SK-N-SH (cell line): ENCODE measurements around the gene NHLRC3. TPM values are rescaled to one million over a fixed set of nuclear protein-coding genes. Genes with fewer than 3 reads are reported as not detected.

ENCODE experiments used
- CTCF ChIA-PET: fragments of 300-600, 350-600 bp; formaldehyde crosslinking; extraction: SDS; loops from one replicate; lab custom pipeline; 2021; lab: Yijun Ruan, JAX
- POLR2A ChIA-PET: fragments of 350-600 bp; sonication (Branson Sonifier 250); formaldehyde crosslinking; extraction: SDS; loops from one replicate; lab custom pipeline; 2020; ENCODE audit warnings: antibody characterized with exemption, inconsistent platforms; lab: Yijun Ruan, JAX
- DNase-seq: peaks from one replicate; pipeline ENCODE4 v3.0.0; 2012
- H2AFZ ChIP-seq: fragments of 200-600 bp; sonication (generic); 2 replicates; pipeline ENCODE4 v1.8.1; 2016; ENCODE audit warnings: antibody characterized with exemption, mild to moderate bottlenecking, low read depth
- H3F3A ChIP-seq: fragments of 200-600 bp; sonication (generic); replicated peaks from 2 replicates; pipeline ENCODE3; 2016; ENCODE audit warnings: antibody characterized with exemption, mild to moderate bottlenecking; ENCODE audit not compliant: insufficient read depth
- H3K27ac ChIP-seq, 2 experiments: fragments of 200-500 bp in 1 of 2; fragments of 200-600 bp in 1 of 2; sonication (Bioruptor generic) in 1 of 2; sonication (generic), shearing (Covaris generic) in 1 of 2; 2 replicates each; pipeline versions ENCODE4 v1.5.1 to v1.6.1; 2014 to 2016; ENCODE audit warnings: low read depth in 2 of 2, inconsistent platforms in 1 of 2, low read length in 1 of 2, mild to moderate bottlenecking in 1 of 2, mixed read lengths in 1 of 2
- H3K27me3 ChIP-seq: fragments of 200-600 bp; sonication (generic), shearing (Covaris generic); 2 replicates; pipeline ENCODE4 v1.6.1; 2016; ENCODE audit warnings: mixed run types; ENCODE audit not compliant: insufficient read depth
- H3K36me3 ChIP-seq, 2 experiments: fragments of 200-500 bp in 1 of 2; fragments of 200-600 bp in 1 of 2; sonication (Bioruptor generic) in 1 of 2; sonication (generic) in 1 of 2; replicated peaks in 1 of 2; 2 replicates each; pipeline versions ENCODE3 to v1.5.1; 2014 to 2016; ENCODE audit warnings: low read length in 1 of 2, mild to moderate bottlenecking in 1 of 2; ENCODE audit not compliant: insufficient read depth in 2 of 2, control insufficient read depth in 1 of 2
- H3K4me1 ChIP-seq, 2 experiments: fragments of 200-500 bp in 1 of 2; fragments of 200-600 bp in 1 of 2; sonication (Bioruptor generic) in 1 of 2; sonication (generic), shearing (Covaris generic) in 1 of 2; 2 replicates each; pipeline versions ENCODE4 v1.5.1 to v1.6.1; 2014 to 2016; ENCODE audit warnings: low read depth in 1 of 2, low read length in 1 of 2, mixed run types in 1 of 2; ENCODE audit not compliant: insufficient read depth in 2 of 2, control insufficient read depth in 1 of 2
- H3K4me2 ChIP-seq: fragments of 200-600 bp; sonication (generic), shearing (Covaris generic); 2 replicates; pipeline ENCODE4 v1.6.1; 2017; ENCODE audit warnings: mixed run types
- H3K4me3 ChIP-seq, 2 experiments: fragments of 200-500 bp in 1 of 2; fragments of 200-600 bp in 1 of 2; sonication (Bioruptor generic) in 1 of 2; sonication (generic), shearing (Covaris generic) in 1 of 2; 2 replicates each; pipeline versions ENCODE4 v1.5.1 to v1.8.1; 2014 to 2016; ENCODE audit warnings: low read depth in 2 of 2, inconsistent platforms in 1 of 2, low read length in 1 of 2, mild to moderate bottlenecking in 1 of 2, mixed read lengths in 1 of 2, moderate library complexity in 1 of 2
- H3K79me2 ChIP-seq: fragments of 200-600 bp; sonication (generic); 2 replicates; pipeline ENCODE4 v1.8.1; 2017; ENCODE audit warnings: mild to moderate bottlenecking; ENCODE audit not compliant: insufficient read depth
- H3K9ac ChIP-seq: fragments of 200-600 bp; sonication (generic); 2 replicates; pipeline ENCODE4 v1.6.1; 2017; ENCODE audit warnings: mixed run types
- H3K9me2 ChIP-seq: fragments of 200-600 bp; sonication (generic); 2 replicates; pipeline ENCODE4 v1.6.1; 2017; ENCODE audit warnings: mixed run types
- H3K9me3 ChIP-seq: fragments of 200-600 bp; sonication (generic); 2 replicates; pipeline ENCODE4 v1.6.1; 2017; ENCODE audit warnings: mixed run types, mild to moderate bottlenecking, moderate library complexity
- H4K20me1 ChIP-seq: fragments of 200-600 bp; sonication (generic); 2 replicates; pipeline ENCODE4 v1.6.1; 2017; ENCODE audit warnings: mild to moderate bottlenecking, mixed run types; ENCODE audit not compliant: insufficient read depth
- CHD2 ChIP-seq: fragments of 150-350 bp; IDR thresholded peaks from 2 replicates; pipeline ENCODE4 v1.6.1; 2018; ENCODE audit warnings: low read length; ENCODE audit not compliant: partially characterized antibody
- ELF1 ChIP-seq: IDR thresholded peaks from 2 replicates; pipeline ENCODE4 v1.4.0; 2012
- EZH2phosphoT487 ChIP-seq: fragments of 200-600 bp; sonication (generic); IDR thresholded peaks from 2 replicates; pipeline ENCODE4 v1.6.1; 2017; ENCODE audit warnings: low read depth, mixed run types, mild to moderate bottlenecking, antibody characterized with exemption, moderate library complexity, borderline replicate concordance
- FOSL2 ChIP-seq: IDR thresholded peaks from 2 replicates; pipeline ENCODE4 v1.4.0; 2012; ENCODE audit warnings: low read depth, mild to moderate bottlenecking, moderate library complexity, borderline replicate concordance
- FOXJ3 ChIP-seq: sonication (generic); formaldehyde crosslinking; IDR thresholded peaks from 2 replicates; pipeline ENCODE4 v1.5.1; 2020; ENCODE audit warnings: mild to moderate bottlenecking, missing genetic modification reagents
- GABPA ChIP-seq: IDR thresholded peaks from 2 replicates; pipeline ENCODE4 v1.4.0; 2012; ENCODE audit warnings: low read depth, mild to moderate bottlenecking
- GATA2 ChIP-seq: sonication (generic); formaldehyde crosslinking; IDR thresholded peaks from 2 replicates; pipeline ENCODE4 v1.5.0; 2020; ENCODE audit warnings: mild to moderate bottlenecking, missing genetic modification reagents
- IRF3 ChIP-seq: fragments of 150-350 bp; IDR thresholded peaks from 2 replicates; pipeline ENCODE4 v1.6.1; 2016; ENCODE audit warnings: mild to moderate bottlenecking, low read depth, low read length
- JUND ChIP-seq: IDR thresholded peaks from 2 replicates; pipeline ENCODE4 v1.4.0; 2012
- MXI1 ChIP-seq: IDR thresholded peaks from 2 replicates; pipeline ENCODE4 v1.6.1; 2012; ENCODE audit warnings: mild to moderate bottlenecking, low read depth, low read length, improper control_type of control experiment
- POLR2AphosphoS5 ChIP-seq: IDR thresholded peaks from 2 replicates; pipeline ENCODE4 v1.6.1; 2012; ENCODE audit warnings: low read depth, low read length
- RAD21 ChIP-seq: IDR thresholded peaks from 2 replicates; pipeline ENCODE4 v1.6.1; 2012; ENCODE audit warnings: mild to moderate bottlenecking, low read length
- SMC3 ChIP-seq: IDR thresholded peaks from 2 replicates; pipeline ENCODE4 v1.6.1; 2012; ENCODE audit warnings: low read depth, low read length, improper control_type of control experiment
- TAF1 ChIP-seq: IDR thresholded peaks from 2 replicates; pipeline ENCODE4 v1.6.1; 2012; ENCODE audit warnings: low read depth, mild to moderate bottlenecking, low read length, moderate library complexity, borderline replicate concordance
- WGBS: methylation state at CpG from one replicate; pipeline ENCODE4 v1.1.6; 2017; ENCODE audit warnings: low lambda C conversion rate; 5-methylcytosine and 5-hydroxymethylcytosine counted together
- polyA plus RNA-seq, 3 experiments: library from polyadenylated mRNA; depleted of rRNA; stranded (reverse); fragments of >200 nt; gene quantifications; 2 replicates each; pipeline ENCODE4 v1.2.3, GENCODE V29; 2012
- TF ChIP-seq, protein P1 (sequence below): IDR thresholded peaks from 2 replicates; pipeline ENCODE4 v1.4.0; 2012; ENCODE audit warnings: low read depth

The NHLRC3 gene
- polyA plus RNA-seq, 1 of the 3 experiments (the other 2 are of a cell fraction): 7.1 TPM

- Histone ChIP-seq H3K27ac (no peak overlapping the region), H3F3A (no peaks in the 10 kb centered on the region), H3K4me1 (peaks cover 3 to 16% of the 10 kb centered on the region in 2 experiments; a peak in 3 of 4 replicates), H3K9ac (peak overlapping the region; percentile 75; the same call in 1 of the 2 replicates), H3K27me3 (no peaks in the 10 kb centered on the region), H4K20me1 (peaks cover 22% of the 10 kb centered on the region), H3K79me2 (peaks cover 86% of the 10 kb centered on the region), H3K9me3 (no peaks in the 10 kb centered on the region), H3K36me3 (peaks cover 0 to 13% of the 10 kb centered on the region in 2 experiments), H3K4me3 (peak overlapping the region; percentile 73 to 100), H3K4me2 (peak overlapping the region; percentile 86), H3K9me2 (no peaks in the 10 kb centered on the region), H2AFZ (no peak overlapping the region)
- ChIA-PET CTCF (interaction anchor here (1.3 kb wide), 1 partner anchor 18 kb away, joined by 3 read pairs; no protein-coding TSS in a partner anchor), POLR2A (no interaction called here)
- DNase-seq: no peak
- WGBS: 40% methylated on average over 2 of the region's 2 CpGs
- no peak for TF ChIP-seq FOSL2
- no peak for TF ChIP-seq POLR2AphosphoS5
- no peak for TF ChIP-seq GABPA
- no peak for TF ChIP-seq ELF1
- TF ChIP-seq, protein P1, sequence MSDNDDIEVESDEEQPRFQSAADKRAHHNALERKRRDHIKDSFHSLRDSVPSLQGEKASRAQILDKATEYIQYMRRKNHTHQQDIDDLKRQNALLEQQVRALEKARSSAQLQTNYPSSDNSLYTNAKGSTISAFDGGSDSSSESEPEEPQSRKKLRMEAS: no peak
- TF ChIP-seq JUND: no peak
- no peak for TF ChIP-seq CHD2
- TF ChIP-seq IRF3: no peak
- TF ChIP-seq TAF1: no peak
- TF ChIP-seq FOXJ3 (CRISPR knock-in tag): no peak
Measured at GRCh38 chr13:39035204-39035603, 3.1 kb upstream of the NHLRC3 start.

DNA sequence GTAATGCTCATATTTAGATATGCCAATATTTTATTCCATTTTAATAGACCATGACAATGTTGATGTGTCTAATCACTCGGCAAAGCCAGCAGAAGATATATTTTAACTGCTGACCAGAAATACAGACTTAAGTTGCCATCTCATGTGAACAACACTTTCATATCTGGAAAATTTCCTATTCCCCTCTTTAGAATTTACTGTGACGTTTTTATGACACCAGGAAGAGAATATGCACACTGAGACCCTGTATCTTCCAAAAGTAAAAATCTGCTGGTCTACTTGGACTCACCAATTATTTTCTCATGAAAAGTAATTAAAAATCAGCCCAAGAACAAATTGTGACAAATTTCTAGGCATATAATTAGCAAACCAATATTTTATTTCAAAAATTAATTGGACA, 2.5 kb upstream of the NHLRC3 start:
- Histone ChIP-seq H3K9me3 (no peaks in the 10 kb centered on the region), H3K4me3 (peak overlapping the region; percentile 73 to 100), H4K20me1 (peaks cover 22% of the 10 kb centered on the region), H3K9ac (peak overlapping the region; percentile 75), H3K27me3 (no peaks in the 10 kb centered on the region), H2AFZ (0 out of 2 replicates have a peak overlapping the region, but pooled peaks have one; percentile 91), H3F3A (no peaks in the 10 kb centered on the region)
- POLR2A ChIA-PET: no interaction called here
- no peak for DNase-seq
- TF ChIP-seq IRF3 (no peak), JUND (no peak), GATA2 (CRISPR knock-in tag) (no peak), POLR2AphosphoS5 (no peak), SMC3 (no peak), RAD21 (no peak), EZH2phosphoT487 (no peak), GABPA (no peak), MXI1 (0 out of 2 replicates have a peak, but pooled peaks have one; percentile 7)
- TF ChIP-seq, all 33 proteins: peak for 1
- CTCF ChIA-PET: interaction anchor here (1.3 to 1.9 kb wide), 2 partner anchors 9 to 19 kb away, joined by 3 to 9 read pairs; no protein-coding TSS in a partner anchor
- Histone ChIP-seq H3K36me3 (peaks cover 0 to 9% of the 10 kb centered on the region in 2 experiments), H3K4me2 (peak overlapping the region; percentile 86), H3K9me2 (no peaks in the 10 kb centered on the region), H3K27ac (no peak overlapping the region), H3K79me2 (peaks cover 80% of the 10 kb centered on the region), H3K4me1 (peaks cover 7 to 16% of the 10 kb centered on the region in 2 experiments; a peak in 3 of 4 replicates)
- 10% methylated on average over 2 of the region's 2 CpGs for WGBS
